H1 (cell line): ENCODE measurements around the gene PML. TPM values are rescaled to one million over a fixed set of nuclear protein-coding genes. Genes with fewer than 3 reads are reported as not detected.

Experiments
- CTCF ChIA-PET: fragments of 300-600 bp; sonication (Branson Sonifier 250); formaldehyde crosslinking; loops from one replicate; lab custom pipeline; 2021; ENCODE audit not compliant: partially characterized antibody; lab: Charles Lee
- POLR2A ChIA-PET: fragments of 300-600 bp; sonication (Branson Sonifier 250); formaldehyde crosslinking; loops from one replicate; lab custom pipeline; 2021; ENCODE audit warnings: inconsistent platforms; ENCODE audit not compliant: partially characterized antibody; lab: Charles Lee
- DNase-seq, 2 experiments: peaks; one replicate each; pipeline versions ENCODE4 v3.0.0 to v3.0.0-alpha.2; 2010 to 2022; ENCODE audit warnings: low spot score in 2 of 2, low read depth in 1 of 2, mixed read lengths in 1 of 2
- FAIRE-seq: peaks from 2 replicates; lab custom pipeline; 2011; peaks lifted over from hg19 to GRCh38; lab: Jason Lieb, UNC
- H2AFZ ChIP-seq: 2 replicates; pipeline ENCODE4 v1.8.1; 2012; ENCODE audit warnings: low read length, inconsistent platforms
- H2AK5ac ChIP-seq: 2 replicates; pipeline ENCODE4 v1.6.1; 2013; ENCODE audit warnings: low read depth, low read length
- H2BK120ac ChIP-seq: replicated peaks from 2 replicates; pipeline ENCODE3; 2013; ENCODE audit warnings: low read depth, low read length, inconsistent platforms
- H2BK12ac ChIP-seq: 2 replicates; pipeline ENCODE4 v1.6.1; 2013; ENCODE audit warnings: low read depth, low read length
- H2BK15ac ChIP-seq: 2 replicates; pipeline ENCODE4 v1.6.1; 2013; ENCODE audit warnings: low read length
- H2BK20ac ChIP-seq: 2 replicates; pipeline ENCODE4 v1.6.1; 2013; ENCODE audit warnings: low read length
- H2BK5ac ChIP-seq: 2 replicates; pipeline ENCODE4 v1.6.1; 2013; ENCODE audit warnings: low read depth, low read length
- H3K14ac ChIP-seq: 2 replicates; pipeline ENCODE4 v1.6.1; 2013; ENCODE audit warnings: inconsistent platforms; ENCODE audit not compliant: insufficient read length
- H3K18ac ChIP-seq: 2 replicates; pipeline ENCODE4 v1.6.1; 2013; ENCODE audit warnings: low read length; ENCODE audit errors: extremely low read depth
- H3K23ac ChIP-seq: 2 replicates; pipeline ENCODE4 v1.6.1; 2013; ENCODE audit warnings: inconsistent platforms; ENCODE audit not compliant: insufficient read length
- H3K23me2 ChIP-seq: 2 replicates; pipeline ENCODE4 v1.6.1; 2013; ENCODE audit warnings: low read depth, low read length
- H3K27ac ChIP-seq: 2 replicates; pipeline ENCODE4 v1.6.1; 2011; ENCODE audit warnings: low read depth, low read length, inconsistent platforms
- H3K27me3 ChIP-seq, 4 experiments: replicated peaks in 1 of 4; 1 replicate in 1 of 4; 2 replicates in 3 of 4; pipeline versions ENCODE4 v1.6.1 to v1.8.1; 2011 to 2013; ENCODE audit warnings: low read length in 3 of 4, mild to moderate bottlenecking in 3 of 4, inconsistent platforms in 2 of 4, mixed read lengths in 2 of 4, moderate library complexity in 1 of 4; ENCODE audit not compliant: control insufficient read depth in 3 of 4, insufficient read depth in 3 of 4; ENCODE audit errors: extremely low read depth in 1 of 4
- H3K36me3 ChIP-seq, 4 experiments: 2 replicates each; pipeline versions ENCODE4 v1.6.1 to v1.8.1; 2011 to 2013; ENCODE audit warnings: mild to moderate bottlenecking in 4 of 4, low read length in 3 of 4, moderate library complexity in 2 of 4, control low read depth in 1 of 4, inconsistent platforms in 1 of 4; ENCODE audit not compliant: insufficient read depth in 4 of 4, control insufficient read depth in 2 of 4
- H3K4ac ChIP-seq: replicated peaks from 2 replicates; pipeline ENCODE3; 2013; ENCODE audit warnings: low read length, low read depth, mixed read lengths, inconsistent platforms; ENCODE audit not compliant: insufficient read length
- H3K4me1 ChIP-seq, 4 experiments: replicated peaks in 1 of 4; 1 replicate in 1 of 4; 2 replicates in 3 of 4; pipeline versions ENCODE4 v1.6.1 to v1.8.1; 2011 to 2013; ENCODE audit warnings: low read length in 3 of 4, inconsistent platforms in 2 of 4, mixed read lengths in 1 of 4; ENCODE audit not compliant: insufficient read depth in 4 of 4, control insufficient read depth in 3 of 4
- H3K4me2 ChIP-seq, 2 experiments: 2 replicates each; pipeline versions ENCODE4 v1.6.1 to v1.8.1; 2011 to 2013; ENCODE audit warnings: low read depth in 2 of 2, low read length in 2 of 2, control low read depth in 1 of 2, inconsistent platforms in 1 of 2, mild to moderate bottlenecking in 1 of 2; ENCODE audit not compliant: insufficient read depth in 1 of 2
- H3K4me3 ChIP-seq, 4 experiments: fragments of 200-600, 300-600 bp in 1 of 4; sonication (generic), shearing (Covaris generic), sonication (Bioruptor Twin) in 1 of 4; 2 replicates each; pipeline versions ENCODE4 v1.5.1 to v1.8.1; 2011 to 2016; ENCODE audit warnings: low read length in 4 of 4, low read depth in 3 of 4, control low read depth in 2 of 4, inconsistent platforms in 2 of 4, mild to moderate bottlenecking in 2 of 4, mixed read lengths in 1 of 4, moderate library complexity in 1 of 4; ENCODE audit not compliant: insufficient read depth in 2 of 4; ENCODE audit errors: extremely low read depth in 1 of 4
- H3K56ac ChIP-seq: replicated peaks from 2 replicates; pipeline ENCODE3; 2013; ENCODE audit warnings: low read depth, mild to moderate bottlenecking, mixed read lengths, low read length, inconsistent platforms; ENCODE audit not compliant: insufficient read length
- H3K79me1 ChIP-seq: 2 replicates; pipeline ENCODE4 v1.6.1; 2013; ENCODE audit warnings: low read depth, low read length, control low read depth
- H3K79me2 ChIP-seq, 2 experiments: 2 replicates each; pipeline versions ENCODE4 v1.6.1 to v1.8.1; 2012 to 2013; ENCODE audit warnings: low read length in 2 of 2, mild to moderate bottlenecking in 2 of 2, inconsistent platforms in 1 of 2; ENCODE audit not compliant: insufficient read depth in 2 of 2, control insufficient read depth in 1 of 2
- H3K9ac ChIP-seq, 4 experiments: replicated peaks in 1 of 4; 1 replicate in 1 of 4; 2 replicates in 3 of 4; pipeline versions ENCODE4 v1.6.1 to v1.8.1; 2011 to 2013; ENCODE audit warnings: low read depth in 3 of 4, low read length in 3 of 4, control low read depth in 2 of 4, mild to moderate bottlenecking in 2 of 4, moderate library complexity in 2 of 4, inconsistent platforms in 1 of 4; ENCODE audit errors: extremely low read depth in 1 of 4
- H3K9me3 ChIP-seq, 2 experiments: 2 replicates each; pipeline versions ENCODE4 v1.6.1 to v1.8.1; 2012 to 2013; ENCODE audit warnings: mild to moderate bottlenecking in 2 of 2, moderate library complexity in 2 of 2, control low read depth in 1 of 2, inconsistent platforms in 1 of 2, low read depth in 1 of 2, low read length in 1 of 2, mixed read lengths in 1 of 2; ENCODE audit not compliant: insufficient read depth in 2 of 2
- H4K20me1 ChIP-seq, 2 experiments: replicated peaks in 1 of 2; 2 replicates each; pipeline versions ENCODE3 to v1.8.1; 2011 to 2013; ENCODE audit warnings: inconsistent platforms in 2 of 2, low read length in 2 of 2, mild to moderate bottlenecking in 1 of 2; ENCODE audit not compliant: insufficient read depth in 2 of 2, control insufficient read depth in 1 of 2
- H4K5ac ChIP-seq: 2 replicates; pipeline ENCODE4 v1.6.1; 2013; ENCODE audit warnings: low read length, low read depth, mixed read lengths, inconsistent platforms; ENCODE audit not compliant: insufficient read length
- H4K8ac ChIP-seq: 2 replicates; pipeline ENCODE4 v1.8.0; 2013; ENCODE audit warnings: mild to moderate bottlenecking, moderate library complexity, low read length, inconsistent platforms; ENCODE audit not compliant: insufficient read depth; ENCODE audit errors: extremely low read depth
- H4K91ac ChIP-seq: replicated peaks from 2 replicates; pipeline ENCODE3; 2013; ENCODE audit warnings: low read length, mixed read lengths, inconsistent platforms; ENCODE audit not compliant: insufficient read length
- ASH2L ChIP-seq: fragments of 200-600, 300-600 bp; sonication (generic); IDR thresholded peaks from one replicate; pipeline ENCODE4 v1.7.1; 2017; ENCODE audit warnings: low read length
- BCL11A ChIP-seq, 2 experiments: IDR thresholded peaks; one replicate each; pipeline ENCODE4 v1.6.1; 2011; ENCODE audit warnings: low read depth in 2 of 2, low read length in 2 of 2, mild to moderate bottlenecking in 2 of 2
- CEBPB ChIP-seq: IDR thresholded peaks from 2 replicates; pipeline ENCODE4 v1.6.1; 2012; ENCODE audit warnings: low read depth, low read length
- CHD1 ChIP-seq: IDR thresholded peaks from 2 replicates; pipeline ENCODE4 v1.6.1; 2012; ENCODE audit warnings: low read depth, low read length, improper control_type of control experiment
- GTF2F1 ChIP-seq: IDR thresholded peaks from 2 replicates; pipeline ENCODE4 v1.6.1; 2012; ENCODE audit warnings: low read depth, low read length, improper control_type of control experiment, borderline replicate concordance
- HDAC2 ChIP-seq, 2 experiments: fragments of 300-600 bp in 1 of 2; sonication (generic) in 1 of 2; IDR thresholded peaks; 2 replicates each; pipeline ENCODE4 v1.6.1; 2011 to 2012; ENCODE audit warnings: low read depth in 2 of 2, low read length in 2 of 2, mild to moderate bottlenecking in 2 of 2, moderate library complexity in 2 of 2, borderline replicate concordance in 1 of 2, inconsistent platforms in 1 of 2
- KDM4A ChIP-seq: IDR thresholded peaks from one replicate; pipeline ENCODE4 v1.7.1; 2012; ENCODE audit warnings: low read depth, mild to moderate bottlenecking, moderate library complexity, low read length, inconsistent platforms; ENCODE audit not compliant: severe bottlenecking
- PHF8 ChIP-seq: fragments of 200-600 bp; sonication (generic); conservative IDR thresholded peaks from 2 replicates; pipeline ENCODE4 v1.7.1; 2012; ENCODE audit warnings: low read depth, mild to moderate bottlenecking, inconsistent platforms, low read length, moderate library complexity
- SUZ12 ChIP-seq: fragments of 200-600 bp; sonication (generic); IDR thresholded peaks from 2 replicates; pipeline ENCODE4 v1.6.1; 2012; ENCODE audit warnings: mild to moderate bottlenecking, inconsistent platforms, low read length, moderate library complexity, mixed read lengths
- WGBS, 2 experiments: shearing (Covaris generic) in 1 of 2; methylation state at CpG; one replicate each; pipeline versions ENCODE4 v1.1.6 to v1.1.7; 2013 to 2015; ENCODE audit warnings: low lambda C conversion rate in 2 of 2, mixed read lengths in 2 of 2, inconsistent platforms in 1 of 2, low coverage in 1 of 2, missing lambda C conversion rate in 1 of 2; ENCODE audit not compliant: insufficient replicate concordance in 2 of 2, insufficient coverage in 1 of 2, insufficient read length in 1 of 2; ENCODE audit errors: extremely low coverage in 1 of 2, missing lambda C conversion rate in 1 of 2; 5-methylcytosine and 5-hydroxymethylcytosine counted together
- polyA plus RNA-seq, 7 experiments: library from polyadenylated mRNA; depleted of rRNA in 3 of 7; stranded (reverse) in 5 of 7; unstranded in 2 of 7; fragments of >200 nt in 5 of 7; fragments of 200-250 nt in 2 of 7; gene quantifications; 1 replicate in 5 of 7; 2 replicates in 1 of 7; 4 replicates in 1 of 7; pipeline versions ENCODE4 v1.2.1 to v1.2.3, GENCODE V29; 2011 to 2013; ENCODE audit warnings: missing spikeins in 2 of 7, mixed read lengths in 2 of 7
- total RNA-seq: library from RNA; stranded (reverse); fragmentation: NEBNext Ultra II Directional; extraction: Animal tissue kit (Norgen Biotek cat#: 25700); gene quantifications from 2 replicates; pipeline ENCODE4 v1.2.1, GENCODE V29; 2021
- TF ChIP-seq, protein P1 (sequence below), 3 experiments: IDR thresholded peaks; 1 replicate in 2 of 3; 2 replicates in 1 of 3; pipeline versions ENCODE4 v1.5.1 to v1.6.1; 2011; ENCODE audit warnings: low read length in 3 of 3, mild to moderate bottlenecking in 3 of 3, inconsistent platforms in 2 of 3, low read depth in 1 of 3, moderate library complexity in 1 of 3; ENCODE audit not compliant: insufficient read depth in 1 of 3; ENCODE audit errors: control extremely low read depth in 1 of 3

The PML gene
- total and polyA plus RNA-seq, 2 of the 8 experiments (the other 6 are each of a cell fraction or from before 2014, with no cell fraction given), result 14.9 to 30.3 TPM

DNA sequence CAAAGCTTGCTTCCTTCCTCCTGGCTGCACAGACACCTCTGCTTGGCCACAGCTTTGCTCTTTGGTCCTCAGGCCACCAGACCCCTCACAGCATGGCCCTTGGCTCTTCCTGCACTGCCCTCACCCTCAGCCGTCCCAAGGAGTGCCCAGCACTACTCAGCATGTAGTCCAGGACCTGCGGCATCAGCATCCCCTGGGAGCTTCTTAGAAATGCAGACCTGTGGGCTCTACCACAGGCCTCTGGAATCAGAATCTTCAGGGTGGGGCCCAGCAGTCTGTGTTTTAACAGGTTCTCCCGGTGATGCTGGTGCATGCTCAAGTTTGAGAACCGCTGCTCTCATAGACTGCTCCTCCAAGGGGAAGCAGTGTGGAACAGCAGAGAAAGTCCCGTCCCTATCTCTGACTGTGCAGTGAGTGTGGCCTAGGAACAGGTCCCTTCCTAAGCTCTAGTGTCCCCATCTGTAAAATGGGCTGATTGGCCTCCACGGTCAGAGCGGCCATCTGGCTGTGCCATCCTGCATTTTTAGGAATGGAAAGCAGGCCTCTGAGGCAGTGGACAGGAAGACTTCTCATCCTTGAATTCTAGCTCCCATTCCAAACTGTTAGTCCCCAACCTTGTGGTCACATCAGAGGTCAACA, 51.2 kb downstream of the PML start:
- Histone ChIP-seq H3K4ac (no peak overlapping the region), H3K4me1 (peaks cover 0 to 5% (median 3%) of the 10 kb centered on the region in 4 experiments; a peak in 5 of 7 replicates), H4K8ac (no peak overlapping the region), H2AFZ (no peak overlapping the region), H4K91ac (no peak overlapping the region), H3K56ac (no peak overlapping the region), H3K79me2 (no peaks in the 10 kb centered on the region), H3K27ac (no peak overlapping the region), H3K9me3 (no peaks in the 10 kb centered on the region), H3K4me3 (no peak overlapping the region), H3K18ac (no peak overlapping the region), H2BK120ac (no peak overlapping the region), H3K14ac (no peak overlapping the region), H2BK12ac (peak overlapping the region; percentile 23; the same call in 1 of the 2 replicates), H2BK15ac (no peak overlapping the region), H3K23ac (no peak overlapping the region), H3K36me3 (no peaks in the 10 kb centered on the region), H2AK5ac (no peak overlapping the region), H2BK5ac (no peak overlapping the region), H4K5ac (no peak overlapping the region), H4K20me1 (no peaks in the 10 kb centered on the region), H3K4me2 (no peak overlapping the region), H2BK20ac (no peak overlapping the region), H3K27me3 (peaks cover 0 to 2% (median 0%) of the 10 kb centered on the region in 4 experiments; a peak in 1 of 7 replicates), H3K23me2 (no peaks in the 10 kb centered on the region), H3K9ac (no peak overlapping the region), H3K79me1 (no peaks in the 10 kb centered on the region)
- WGBS, 2 experiments, result 78% methylated on average over 7 of the region's 7 CpGs; no CpG with 5 or more reads in 1 of the 2 experiments
- ChIA-PET CTCF (interaction anchor here (0.9 to 10.4 kb wide), 14 partner anchors 9 to 279 kb away, joined by 3 to 125 read pairs (median 4); partner anchors contain the start of genes PML and STOML1), POLR2A (no interaction called here)
- FAIRE-seq, result no peak
- no peak for DNase-seq
- TF ChIP-seq SUZ12 (no peak), HDAC2 (IDR thresholded peaks at IDR 0.05; ENCODE audit: borderline replicate concordance in 1 of 2, low read depth in 2 of 2, low read length in 2 of 2) (no peak), PHF8 (no peak), ASH2L (no peak), GTF2F1 (no peak), CEBPB (no peak), KDM4A (no peak), BCL11A (IDR thresholded peaks at IDR 0.05; ENCODE audit: low read depth in 2 of 2, low read length in 2 of 2) (no peak), CHD1 (no peak)
- TF ChIP-seq, protein P1, sequence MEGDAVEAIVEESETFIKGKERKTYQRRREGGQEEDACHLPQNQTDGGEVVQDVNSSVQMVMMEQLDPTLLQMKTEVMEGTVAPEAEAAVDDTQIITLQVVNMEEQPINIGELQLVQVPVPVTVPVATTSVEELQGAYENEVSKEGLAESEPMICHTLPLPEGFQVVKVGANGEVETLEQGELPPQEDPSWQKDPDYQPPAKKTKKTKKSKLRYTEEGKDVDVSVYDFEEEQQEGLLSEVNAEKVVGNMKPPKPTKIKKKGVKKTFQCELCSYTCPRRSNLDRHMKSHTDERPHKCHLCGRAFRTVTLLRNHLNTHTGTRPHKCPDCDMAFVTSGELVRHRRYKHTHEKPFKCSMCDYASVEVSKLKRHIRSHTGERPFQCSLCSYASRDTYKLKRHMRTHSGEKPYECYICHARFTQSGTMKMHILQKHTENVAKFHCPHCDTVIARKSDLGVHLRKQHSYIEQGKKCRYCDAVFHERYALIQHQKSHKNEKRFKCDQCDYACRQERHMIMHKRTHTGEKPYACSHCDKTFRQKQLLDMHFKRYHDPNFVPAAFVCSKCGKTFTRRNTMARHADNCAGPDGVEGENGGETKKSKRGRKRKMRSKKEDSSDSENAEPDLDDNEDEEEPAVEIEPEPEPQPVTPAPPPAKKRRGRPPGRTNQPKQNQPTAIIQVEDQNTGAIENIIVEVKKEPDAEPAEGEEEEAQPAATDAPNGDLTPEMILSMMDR (IDR thresholded peaks at IDR 0.05; ENCODE audit: control extremely low read depth in 1 of 3, insufficient read depth in 1 of 3, low read depth in 1 of 3, low read length in 3 of 3), result no peak
